Liver (tissue), 9 donors: ENCODE results near the gene SHC3. TPM values are rescaled to one million over a fixed set of nuclear protein-coding genes. Genes with fewer than 3 reads are reported as not detected.

Experiments
- DNase-seq: peaks from one replicate; pipeline ENCODE4 v3.0.0-alpha.2; 2017; ENCODE audit warnings: low spot score
- H3K27ac ChIP-seq, 2 donors: one replicate each; pipeline ENCODE4 v1.7.0; 2013; ENCODE audit warnings: inconsistent platforms in 2 of 2, low read length in 2 of 2, control low read depth in 1 of 2, low read depth in 1 of 2, mild to moderate bottlenecking in 1 of 2
- H3K27me3 ChIP-seq, 4 donors: one replicate each; pipeline versions ENCODE4 v1.6.1 to v1.7.0; 2013; ENCODE audit warnings: low read length in 3 of 4, inconsistent platforms in 1 of 4, mild to moderate bottlenecking in 1 of 4, moderate library complexity in 1 of 4; ENCODE audit not compliant: control insufficient read depth in 4 of 4, insufficient read depth in 4 of 4
- H3K36me3 ChIP-seq, 4 donors: one replicate each; pipeline versions ENCODE4 v1.6.1 to v1.7.0; 2013; ENCODE audit warnings: low read length in 3 of 4, mild to moderate bottlenecking in 3 of 4, low read depth in 1 of 4, moderate library complexity in 1 of 4; ENCODE audit not compliant: control insufficient read depth in 4 of 4, insufficient read depth in 3 of 4
- H3K4me1 ChIP-seq, 4 donors: one replicate each; pipeline versions ENCODE4 v1.6.1 to v1.7.0; 2013; ENCODE audit warnings: low read length in 3 of 4, mild to moderate bottlenecking in 3 of 4, moderate library complexity in 1 of 4; ENCODE audit not compliant: control insufficient read depth in 4 of 4, insufficient read depth in 4 of 4
- H3K4me3 ChIP-seq, 3 donors: one replicate each; pipeline versions ENCODE4 v1.6.1 to v1.7.0; 2013; ENCODE audit warnings: low read length in 3 of 3, control low read depth in 1 of 3, low read depth in 1 of 3, mild to moderate bottlenecking in 1 of 3
- H3K9ac ChIP-seq, 2 donors: one replicate each; pipeline ENCODE4 v1.7.0; 2013; ENCODE audit warnings: low read length in 2 of 2, mild to moderate bottlenecking in 2 of 2, moderate library complexity in 2 of 2, control low read depth in 1 of 2, low read depth in 1 of 2
- H3K9me3 ChIP-seq, 4 donors: one replicate each; pipeline versions ENCODE4 v1.6.1 to v1.7.0; 2013; ENCODE audit warnings: low read length in 3 of 4; ENCODE audit not compliant: control insufficient read depth in 4 of 4
- ATF3 ChIP-seq: IDR thresholded peaks from 2 replicates; pipeline ENCODE4 v1.6.1; 2016; ENCODE audit warnings: antibody characterized with exemption
- CTCF ChIP-seq: fragments of 150-350 bp; IDR thresholded peaks from 2 replicates; pipeline ENCODE4 v1.5.1; 2017; ENCODE audit warnings: improper control_type of control experiment, low read depth, low read length; ENCODE audit not compliant: missing input control
- EGR1 ChIP-seq, 2 donors: IDR thresholded peaks; 2 replicates each; pipeline ENCODE4 v1.6.1; 2016 to 2018; ENCODE audit warnings: antibody characterized with exemption in 2 of 2, low read depth in 2 of 2
- FOXA1 ChIP-seq: IDR thresholded peaks from 2 replicates; pipeline ENCODE4 v1.6.1; 2016; ENCODE audit warnings: antibody characterized with exemption
- FOXA2 ChIP-seq: IDR thresholded peaks from 2 replicates; pipeline ENCODE4 v1.6.1; 2016; ENCODE audit warnings: antibody characterized with exemption
- GABPA ChIP-seq, 2 donors: IDR thresholded peaks in 1 of 2; conservative IDR thresholded peaks in 1 of 2; 2 replicates each; pipeline ENCODE4 v1.6.1; 2016; ENCODE audit warnings: antibody characterized with exemption in 2 of 2, mild to moderate bottlenecking in 1 of 2, moderate library complexity in 1 of 2
- HNF4A ChIP-seq, 2 donors: conservative IDR thresholded peaks; 2 replicates each; pipeline ENCODE4 v1.6.1; 2016; ENCODE audit warnings: antibody characterized with exemption in 2 of 2, mild to moderate bottlenecking in 2 of 2
- HNF4G ChIP-seq: IDR thresholded peaks from 2 replicates; pipeline ENCODE4 v1.6.1; 2016; ENCODE audit warnings: antibody characterized with exemption
- JUND ChIP-seq, 2 donors: IDR thresholded peaks; 2 replicates each; pipeline ENCODE4 v1.6.1; 2016; ENCODE audit warnings: antibody characterized with exemption in 2 of 2
- MAX ChIP-seq: IDR thresholded peaks from 2 replicates; pipeline ENCODE4 v1.6.1; 2016; ENCODE audit warnings: antibody characterized with exemption
- NR2F2 ChIP-seq: IDR thresholded peaks from 2 replicates; pipeline ENCODE4 v1.6.1; 2016; ENCODE audit warnings: antibody characterized with exemption
- RAD21 ChIP-seq, 2 donors: IDR thresholded peaks; 2 replicates each; pipeline ENCODE4 v1.6.1; 2016; ENCODE audit warnings: antibody characterized with exemption in 2 of 2, mild to moderate bottlenecking in 2 of 2
- REST ChIP-seq: IDR thresholded peaks from 2 replicates; pipeline ENCODE4 v1.6.1; 2016; ENCODE audit warnings: antibody characterized with exemption, mild to moderate bottlenecking
- RXRA ChIP-seq, 2 donors: IDR thresholded peaks; 2 replicates each; pipeline ENCODE4 v1.6.1; 2017 to 2018; ENCODE audit warnings: antibody characterized with exemption in 2 of 2, mild to moderate bottlenecking in 1 of 2
- SP1 ChIP-seq: IDR thresholded peaks from 2 replicates; pipeline ENCODE4 v1.6.1; 2018; ENCODE audit warnings: antibody characterized with exemption, mild to moderate bottlenecking
- TAF1 ChIP-seq: conservative IDR thresholded peaks from 2 replicates; pipeline ENCODE4 v1.6.1; 2016; ENCODE audit warnings: antibody characterized with exemption, mild to moderate bottlenecking
- YY1 ChIP-seq: IDR thresholded peaks from 2 replicates; pipeline ENCODE4 v1.6.1; 2016; ENCODE audit warnings: antibody characterized with exemption, mild to moderate bottlenecking
- ZBTB33 ChIP-seq: IDR thresholded peaks from 2 replicates; pipeline ENCODE4 v1.6.1; 2016; ENCODE audit warnings: antibody characterized with exemption
- WGBS: extraction: QIAGEN DNeasy Blood & Tissue Kit; methylation state at CpG from one replicate; pipeline ENCODE4 v1.1.7; 2013; 5-methylcytosine and 5-hydroxymethylcytosine counted together
- polyA plus RNA-seq, 2 donors: library from polyadenylated mRNA; stranded (reverse) in 1 of 2; unstranded in 1 of 2; fragments of 200-250 nt in 1 of 2; fragments of >200 nt in 1 of 2; fragmentation: Nextera tagmentation in 1 of 2; extraction: Ambion mirVana in 1 of 2; gene quantifications; one replicate each; pipeline versions ENCODE4 v1.2.1 to v1.2.3, GENCODE V29; 2013 to 2015
- total RNA-seq, 2 donors: library from RNA; depleted of rRNA; stranded (reverse); fragments of >200 nt; gene quantifications; one replicate each; pipeline ENCODE4 v1.2.3, GENCODE V29; 2014
- donor health status: healthy.
- donor health status: healthy.
- donor health status: healthy.
- donor health status: healthy.
- donor health status: healthy.

SHC3 gene
- total and polyA plus RNA-seq, 4 donors = 0.03 to 0.08 (median 0.04) TPM

GRCh38 chr9:89194421-89195130 lies 16.0 kb upstream of the SHC3 start:
- Histone ChIP-seq H3K9me3 (peaks cover 0 to 2% (median 0%) of the 10 kb centered on the region in 4 donors), H3K4me3 (no peak overlapping the region), H3K9ac (no peak overlapping the region), H3K27ac (no peak overlapping the region), H3K4me1 (no peaks in the 10 kb centered on the region), H3K27me3 (peaks cover 0 to 2% (median 0%) of the 10 kb centered on the region in 4 donors), H3K36me3 (no peaks in the 10 kb centered on the region)
- 91% methylated on average over 4 of the region's 4 CpGs for WGBS
- TF ChIP-seq ZBTB33 = no peak
- no peak for DNase-seq

- Histone ChIP-seq H3K27me3 (peaks cover 0 to 2% (median 0%) of the 10 kb centered on the region in 4 donors), H3K4me3 (no peak overlapping the region), H3K4me1 (no peaks in the 10 kb centered on the region), H3K9ac (no peak overlapping the region), H3K27ac (no peak overlapping the region), H3K9me3 (no peaks in the 10 kb centered on the region), H3K36me3 (no peaks in the 10 kb centered on the region)
- TF ChIP-seq HNF4G (no peak), NR2F2 (no peak), JUND (IDR thresholded peaks at IDR 0.05) (no peak), REST (no peak), RXRA (IDR thresholded peaks at IDR 0.05) (no peak), ZBTB33 (no peak), YY1 (no peak), FOXA2 (no peak), GABPA (IDR thresholded peaks at IDR 0.05 in 1 of 2, conservative IDR thresholded peaks at IDR 0.05 in 1 of 2) (no peak), ATF3 (no peak), SP1 (no peak), RAD21 (IDR thresholded peaks at IDR 0.05) (no peak), TAF1 (no peak), EGR1 (IDR thresholded peaks at IDR 0.05; ENCODE audit: low read depth in 2 of 2) (no peak), FOXA1 (no peak), MAX (no peak), HNF4A (conservative IDR thresholded peaks at IDR 0.05) (no peak), CTCF (no peak)
- DNase-seq = no peak
These were observed 12.4 kb upstream of the SHC3 start for GRCh38 chr9:89191004-89191403.
